Panc1 (cell line): ENCODE data around the gene ENOX2. TPM values are rescaled to one million over a fixed set of nuclear protein-coding genes. Genes with fewer than 3 reads are reported as not detected.

Experiments used
- ATAC-seq: fragments of 200-7000 bp; cut with Tn5 transposase; 2 replicates; pipeline ENCODE4 v1.9.1; 2020; ENCODE audit warnings: mild to moderate bottlenecking, moderate library complexity
- BruUV-seq: library from RNA; stranded (reverse); fragments of 400-500 nt; replicated peaks from 2 replicates; lab custom pipeline; 2021; lab: Mats Ljungman, UMichigan
- CTCF ChIA-PET: fragments of 300-600 bp; sonication (Branson Sonifier 250); formaldehyde crosslinking; loops from one replicate; lab custom pipeline; 2022; ENCODE audit warnings: antibody characterized with exemption; lab: Charles Lee
- POLR2A ChIA-PET: fragments of 300-600 bp; sonication (Branson Sonifier 250); formaldehyde crosslinking; loops from one replicate; lab custom pipeline; 2022; ENCODE audit warnings: antibody characterized with exemption; lab: Charles Lee
- DNase-seq: peaks from one replicate; pipeline ENCODE4 v3.0.0-alpha.2; 2010; ENCODE audit warnings: low read depth, low spot score
- H3K27ac ChIP-seq: 2 replicates; pipeline ENCODE4 v1.5.1; 2011; ENCODE audit warnings: mild to moderate bottlenecking, low read length, inconsistent platforms
- H3K27me3 ChIP-seq: fragments of 200-500 bp; sonication (Bioruptor generic); 2 replicates; pipeline ENCODE4 v1.6.0; 2014; ENCODE audit warnings: low read length, inconsistent platforms; ENCODE audit not compliant: control insufficient read depth, insufficient read depth
- H3K36me3 ChIP-seq: fragments of 200-500 bp; sonication (Bioruptor generic); 2 replicates; pipeline ENCODE4 v1.5.1; 2014; ENCODE audit warnings: inconsistent platforms, mild to moderate bottlenecking, low read length, moderate library complexity; ENCODE audit not compliant: control insufficient read depth, insufficient read depth
- H3K4me1 ChIP-seq: 2 replicates; pipeline ENCODE4 v1.5.1; 2011; ENCODE audit warnings: inconsistent platforms, mild to moderate bottlenecking, low read length, moderate library complexity; ENCODE audit not compliant: control insufficient read depth, insufficient read depth
- H3K4me3 ChIP-seq, 2 experiments: 2 replicates each; pipeline ENCODE4 v1.5.1; 2011 to 2012; ENCODE audit warnings: low read depth in 2 of 2, low read length in 2 of 2, mild to moderate bottlenecking in 2 of 2, inconsistent platforms in 1 of 2, moderate library complexity in 1 of 2
- H3K9me3 ChIP-seq: fragments of 200-500 bp; sonication (Bioruptor generic); 2 replicates; pipeline ENCODE4 v1.5.1; 2014; ENCODE audit warnings: low read depth, mild to moderate bottlenecking, inconsistent platforms, low read length, moderate library complexity; ENCODE audit not compliant: control insufficient read depth, insufficient read depth
- POLR2AphosphoS5 ChIP-seq: IDR thresholded peaks from 2 replicates; pipeline ENCODE4 v1.6.1; 2012; ENCODE audit warnings: mild to moderate bottlenecking, low read depth, low read length, moderate library complexity
- SIN3A ChIP-seq: IDR thresholded peaks from 2 replicates; pipeline ENCODE4 v1.6.1; 2012; ENCODE audit warnings: low read depth, mild to moderate bottlenecking, low read length, moderate library complexity, borderline replicate concordance; ENCODE audit not compliant: insufficient read depth
- TCF7L2 ChIP-seq: IDR thresholded peaks from 2 replicates; pipeline ENCODE4 v1.6.1; 2011; ENCODE audit warnings: mild to moderate bottlenecking, low read depth, low read length, inconsistent platforms
- in situ Hi-C: cut with HindIII; loops from 2 replicates; pipeline ENCODE4 v1.10.0; 2016; ENCODE audit warnings: low sequenced_read_pairs, low pct_unique_long_range_greater_than_20kb
- intact Hi-C: fragments of 100-400 bp; cut with micrococcal nuclease; formaldehyde crosslinking; loops from one replicate; pipeline ENCODE4 v1.10.0; 2022; ENCODE audit not compliant: unreplicated experiment
- total RNA-seq: library from RNA; stranded (reverse); gene quantifications from one replicate; pipeline ENCODE4 v1.2.1, GENCODE V29; 2021; ENCODE audit not compliant: unreplicated experiment
- TF ChIP-seq, protein P1 (sequence below), 2 experiments: IDR thresholded peaks; 2 replicates each; pipeline ENCODE4 v1.6.1; 2011 to 2012; ENCODE audit warnings: low read depth in 2 of 2, control low read depth in 1 of 2, low read length in 1 of 2, mild to moderate bottlenecking in 1 of 2, moderate library complexity in 1 of 2; ENCODE audit not compliant: insufficient read depth in 1 of 2
- TF ChIP-seq, protein P2 (sequence below): fragments of 450-650 bp; IDR thresholded peaks from 2 replicates; pipeline ENCODE4 v1.5.1; 2017; ENCODE audit warnings: mild to moderate bottlenecking

Gene ENOX2
- total RNA-seq, 1 experiment from 2014 or later = 12.4 TPM

DNA sequence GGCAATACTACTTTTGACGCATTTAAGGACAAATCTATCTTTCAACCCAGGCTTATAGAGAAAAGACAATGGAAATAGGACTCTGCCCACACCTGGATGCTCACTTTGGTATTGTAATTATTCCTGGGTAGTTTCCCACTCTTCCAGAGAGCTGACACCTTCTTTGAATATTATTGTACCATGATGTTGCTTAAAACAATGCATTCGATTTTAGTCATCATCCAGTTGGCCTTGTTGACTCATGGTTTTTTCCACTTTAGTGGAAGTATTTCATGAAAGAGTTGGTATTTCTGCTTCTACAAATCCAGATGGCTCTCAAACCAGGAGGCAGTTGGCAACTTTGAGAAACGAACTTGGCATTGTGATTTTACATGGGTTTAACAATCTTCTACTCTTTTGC, 124.2 kb downstream of the ENOX2 start:
- no peaks in the 10 kb centered on the region for H3K4me1 ChIP-seq
- ChIA-PET POLR2A (no interaction called here), CTCF (no interaction called here)
- DNase-seq (no peak), ATAC-seq (no peak)
- H3K9me3 ChIP-seq = no peaks in the 10 kb centered on the region
- no TSS peak for BruUV-seq
- no peaks in the 10 kb centered on the region for H3K36me3 ChIP-seq
- no peak for TF ChIP-seq POLR2AphosphoS5
- TF ChIP-seq, protein P1, sequence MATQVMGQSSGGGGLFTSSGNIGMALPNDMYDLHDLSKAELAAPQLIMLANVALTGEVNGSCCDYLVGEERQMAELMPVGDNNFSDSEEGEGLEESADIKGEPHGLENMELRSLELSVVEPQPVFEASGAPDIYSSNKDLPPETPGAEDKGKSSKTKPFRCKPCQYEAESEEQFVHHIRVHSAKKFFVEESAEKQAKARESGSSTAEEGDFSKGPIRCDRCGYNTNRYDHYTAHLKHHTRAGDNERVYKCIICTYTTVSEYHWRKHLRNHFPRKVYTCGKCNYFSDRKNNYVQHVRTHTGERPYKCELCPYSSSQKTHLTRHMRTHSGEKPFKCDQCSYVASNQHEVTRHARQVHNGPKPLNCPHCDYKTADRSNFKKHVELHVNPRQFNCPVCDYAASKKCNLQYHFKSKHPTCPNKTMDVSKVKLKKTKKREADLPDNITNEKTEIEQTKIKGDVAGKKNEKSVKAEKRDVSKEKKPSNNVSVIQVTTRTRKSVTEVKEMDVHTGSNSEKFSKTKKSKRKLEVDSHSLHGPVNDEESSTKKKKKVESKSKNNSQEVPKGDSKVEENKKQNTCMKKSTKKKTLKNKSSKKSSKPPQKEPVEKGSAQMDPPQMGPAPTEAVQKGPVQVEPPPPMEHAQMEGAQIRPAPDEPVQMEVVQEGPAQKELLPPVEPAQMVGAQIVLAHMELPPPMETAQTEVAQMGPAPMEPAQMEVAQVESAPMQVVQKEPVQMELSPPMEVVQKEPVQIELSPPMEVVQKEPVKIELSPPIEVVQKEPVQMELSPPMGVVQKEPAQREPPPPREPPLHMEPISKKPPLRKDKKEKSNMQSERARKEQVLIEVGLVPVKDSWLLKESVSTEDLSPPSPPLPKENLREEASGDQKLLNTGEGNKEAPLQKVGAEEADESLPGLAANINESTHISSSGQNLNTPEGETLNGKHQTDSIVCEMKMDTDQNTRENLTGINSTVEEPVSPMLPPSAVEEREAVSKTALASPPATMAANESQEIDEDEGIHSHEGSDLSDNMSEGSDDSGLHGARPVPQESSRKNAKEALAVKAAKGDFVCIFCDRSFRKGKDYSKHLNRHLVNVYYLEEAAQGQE (IDR thresholded peaks at IDR 0.05; ENCODE audit: insufficient read depth in 1 of 2, low read depth in 2 of 2, low read length in 1 of 2) = no peak
- TF ChIP-seq TCF7L2 = no peak
- TF ChIP-seq SIN3A = no peak
- TF ChIP-seq, protein P2, sequence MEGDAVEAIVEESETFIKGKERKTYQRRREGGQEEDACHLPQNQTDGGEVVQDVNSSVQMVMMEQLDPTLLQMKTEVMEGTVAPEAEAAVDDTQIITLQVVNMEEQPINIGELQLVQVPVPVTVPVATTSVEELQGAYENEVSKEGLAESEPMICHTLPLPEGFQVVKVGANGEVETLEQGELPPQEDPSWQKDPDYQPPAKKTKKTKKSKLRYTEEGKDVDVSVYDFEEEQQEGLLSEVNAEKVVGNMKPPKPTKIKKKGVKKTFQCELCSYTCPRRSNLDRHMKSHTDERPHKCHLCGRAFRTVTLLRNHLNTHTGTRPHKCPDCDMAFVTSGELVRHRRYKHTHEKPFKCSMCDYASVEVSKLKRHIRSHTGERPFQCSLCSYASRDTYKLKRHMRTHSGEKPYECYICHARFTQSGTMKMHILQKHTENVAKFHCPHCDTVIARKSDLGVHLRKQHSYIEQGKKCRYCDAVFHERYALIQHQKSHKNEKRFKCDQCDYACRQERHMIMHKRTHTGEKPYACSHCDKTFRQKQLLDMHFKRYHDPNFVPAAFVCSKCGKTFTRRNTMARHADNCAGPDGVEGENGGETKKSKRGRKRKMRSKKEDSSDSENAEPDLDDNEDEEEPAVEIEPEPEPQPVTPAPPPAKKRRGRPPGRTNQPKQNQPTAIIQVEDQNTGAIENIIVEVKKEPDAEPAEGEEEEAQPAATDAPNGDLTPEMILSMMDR = no peak
- H3K27ac ChIP-seq = no peak overlapping the region
- H3K27me3 ChIP-seq = no peaks in the 10 kb centered on the region
- H3K4me3 ChIP-seq = no peak overlapping the region
- in situ Hi-C loops = no loop called here
- intact Hi-C loops = no loop called here

DNA sequence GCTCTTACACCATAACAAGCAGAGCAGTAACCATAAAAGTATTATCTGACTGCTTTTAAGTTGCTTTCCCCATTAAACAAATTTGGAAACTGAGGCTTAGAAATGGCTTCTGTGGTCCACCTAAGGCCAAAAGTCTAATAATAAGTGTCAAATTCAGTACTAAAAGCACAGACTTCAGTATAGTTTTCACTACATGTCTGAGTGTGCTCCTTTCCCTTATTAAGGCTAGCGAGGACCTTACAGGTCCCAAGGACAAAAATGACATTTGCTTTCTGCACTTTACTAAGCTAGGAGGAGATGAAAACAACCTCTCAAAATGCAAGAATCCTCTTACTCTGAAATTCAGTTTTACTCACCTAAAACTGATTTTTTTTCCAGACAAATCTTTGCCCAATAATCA, 127.2 kb downstream of the ENOX2 start:
- Histone ChIP-seq H3K36me3 (no peaks in the 10 kb centered on the region), H3K4me3 (no peak overlapping the region), H3K4me1 (0 out of 2 replicates have a peak, but pooled peaks cover 3% of the 10 kb centered on the region), H3K27ac (no peak overlapping the region), H3K9me3 (no peaks in the 10 kb centered on the region), H3K27me3 (no peaks in the 10 kb centered on the region)
- no peak for ATAC-seq
- no peak for DNase-seq
- POLR2A ChIA-PET = no interaction called here
- CTCF ChIA-PET = no interaction called here
- in situ Hi-C loops = no loop called here
- intact Hi-C loops = no loop called here
- TF ChIP-seq, protein P2 = no peak
- no peak for TF ChIP-seq POLR2AphosphoS5
- BruUV-seq = no TSS peak

DNA sequence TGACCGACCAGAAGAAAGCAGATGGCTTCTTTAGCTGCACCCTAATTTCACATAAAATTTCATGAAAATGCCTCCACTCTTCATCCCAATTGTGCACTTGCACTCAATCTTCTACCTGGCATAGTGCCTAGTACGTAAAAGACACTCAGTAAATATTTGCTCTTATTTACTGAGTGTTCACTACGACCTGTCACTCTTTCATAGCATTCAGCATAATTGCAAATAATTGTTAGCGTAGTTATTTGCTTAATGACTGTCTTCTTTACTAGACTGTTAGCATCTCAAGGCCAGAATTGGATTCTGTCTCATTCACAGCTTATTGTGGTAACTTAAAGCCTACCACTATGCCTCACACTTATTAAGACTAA, 130.2 kb downstream of the ENOX2 start:
- no peak for ATAC-seq
- no peaks in the 10 kb centered on the region for H3K27me3 ChIP-seq
- POLR2A ChIA-PET = no interaction called here
- CTCF ChIA-PET = no interaction called here
- no peaks in the 10 kb centered on the region for H3K36me3 ChIP-seq
- H3K4me1 ChIP-seq = 0 out of 2 replicates have a peak, but pooled peaks cover 3% of the 10 kb centered on the region
- TF ChIP-seq POLR2AphosphoS5 (no peak), TCF7L2 (no peak), SIN3A (no peak)
- TF ChIP-seq, protein P2 = no peak
- TF ChIP-seq, protein P1 (IDR thresholded peaks at IDR 0.05; ENCODE audit: insufficient read depth in 1 of 2, low read depth in 2 of 2, low read length in 1 of 2) = no peak
- intact Hi-C loops = no loop called here
- H3K9me3 ChIP-seq = no peaks in the 10 kb centered on the region
- no peak overlapping the region for H3K27ac ChIP-seq
- in situ Hi-C loops = no loop called here
- no TSS peak for BruUV-seq
- DNase-seq = no peak
- no peak overlapping the region for H3K4me3 ChIP-seq
